GM12878 (cell line): ENCODE measurements around the gene ARL17B.
"Not testable (repeated sequence)": the region's sequence is repeated elsewhere in the genome, so short reads cannot be mapped to it uniquely, and the experiment has no call there.

Source experiments
- MXI1 ChIP-seq: fragments of 150-350 bp; IDR thresholded peaks from 2 replicates; pipeline ENCODE4 v1.6.1; 2011; ENCODE audit warnings: low read depth, mild to moderate bottlenecking, inconsistent platforms, low read length, improper control_type of control experiment
- POLR2A ChIP-seq: IDR thresholded peaks from 2 replicates; pipeline ENCODE4 v1.6.1; 2011; ENCODE audit warnings: low read depth, mild to moderate bottlenecking, low read length
- TF ChIP-seq, protein P1 (sequence below), 3 experiments: IDR thresholded peaks in 2 of 3; conservative IDR thresholded peaks in 1 of 3; 2 replicates each; pipeline ENCODE4 v1.5.1; 2011; ENCODE audit warnings: low read depth in 3 of 3, low read length in 3 of 3, mild to moderate bottlenecking in 3 of 3, control low read depth in 2 of 3, moderate library complexity in 2 of 3, inconsistent platforms in 1 of 3, mixed read lengths in 1 of 3; ENCODE audit not compliant: control insufficient read depth in 2 of 3, insufficient read depth in 1 of 3; ENCODE audit errors: extremely low read depth in 1 of 3

DNA sequence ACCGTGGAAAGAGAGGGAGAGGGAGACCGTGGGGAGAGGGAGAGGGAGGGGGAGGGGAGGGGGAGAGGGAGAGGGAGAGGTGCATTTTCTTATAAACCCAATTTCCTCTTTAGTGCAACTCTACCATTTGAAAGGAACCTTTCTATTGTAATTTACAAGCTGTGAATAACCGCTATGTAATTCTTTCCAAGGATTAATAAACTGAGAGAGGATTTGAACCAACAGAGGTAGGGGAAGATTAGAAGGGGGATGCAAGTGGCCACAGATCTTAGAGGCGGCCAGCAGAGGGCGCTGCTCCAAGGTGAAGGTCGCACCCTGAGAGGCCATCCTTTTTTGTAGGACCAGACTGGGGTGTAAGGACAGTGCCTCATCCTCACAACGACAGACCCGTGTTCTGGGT, 107.8 kb downstream of the ARL17B start:
- TF ChIP-seq, protein P1, sequence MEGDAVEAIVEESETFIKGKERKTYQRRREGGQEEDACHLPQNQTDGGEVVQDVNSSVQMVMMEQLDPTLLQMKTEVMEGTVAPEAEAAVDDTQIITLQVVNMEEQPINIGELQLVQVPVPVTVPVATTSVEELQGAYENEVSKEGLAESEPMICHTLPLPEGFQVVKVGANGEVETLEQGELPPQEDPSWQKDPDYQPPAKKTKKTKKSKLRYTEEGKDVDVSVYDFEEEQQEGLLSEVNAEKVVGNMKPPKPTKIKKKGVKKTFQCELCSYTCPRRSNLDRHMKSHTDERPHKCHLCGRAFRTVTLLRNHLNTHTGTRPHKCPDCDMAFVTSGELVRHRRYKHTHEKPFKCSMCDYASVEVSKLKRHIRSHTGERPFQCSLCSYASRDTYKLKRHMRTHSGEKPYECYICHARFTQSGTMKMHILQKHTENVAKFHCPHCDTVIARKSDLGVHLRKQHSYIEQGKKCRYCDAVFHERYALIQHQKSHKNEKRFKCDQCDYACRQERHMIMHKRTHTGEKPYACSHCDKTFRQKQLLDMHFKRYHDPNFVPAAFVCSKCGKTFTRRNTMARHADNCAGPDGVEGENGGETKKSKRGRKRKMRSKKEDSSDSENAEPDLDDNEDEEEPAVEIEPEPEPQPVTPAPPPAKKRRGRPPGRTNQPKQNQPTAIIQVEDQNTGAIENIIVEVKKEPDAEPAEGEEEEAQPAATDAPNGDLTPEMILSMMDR (IDR thresholded peaks at IDR 0.05 in 2 of 3, conservative IDR thresholded peaks at IDR 0.05 in 1 of 3; ENCODE audit: control insufficient read depth in 2 of 3, extremely low read depth in 1 of 3, insufficient read depth in 1 of 3, low read depth in 3 of 3, low read length in 3 of 3) = peak; percentile 57 to 84 (median 71)
- not testable (repeated sequence) for TF ChIP-seq MXI1, POLR2A
